Measurements from ENCODE around the gene RPS21.

Gene RPS21

GRCh38 chr20:62357681-62358080, 29.2 kb upstream of the RPS21 start:
- TF ChIP-seq GATA1 (IDR thresholded peaks at IDR 0.05; ENCODE audit: low read depth, low read length) (no peak), POLR2A (IDR thresholded peaks at IDR 0.05; ENCODE audit: low read length) (peak; percentile 10)
- no peak for DNase-seq

- DNase-seq, result peak; percentile 26 to 35
- TF ChIP-seq GATA1 (IDR thresholded peaks at IDR 0.05; ENCODE audit: low read depth, low read length), result no peak
- no peak for TF ChIP-seq POLR2A (IDR thresholded peaks at IDR 0.05; ENCODE audit: low read length)
Measured at GRCh38 chr20:62358171-62359042, 28.5 kb upstream of the RPS21 start.

GRCh38 chr20:62359043-62359490, 27.8 kb upstream of the RPS21 start:
- no peak for DNase-seq
- no peak for TF ChIP-seq POLR2A (IDR thresholded peaks at IDR 0.05; ENCODE audit: low read length)
- no peak for TF ChIP-seq GATA1 (IDR thresholded peaks at IDR 0.05; ENCODE audit: low read depth, low read length)

- no peak for DNase-seq
Measured at GRCh38 chr20:62359491-62360121, 27.3 kb upstream of the RPS21 start.

GRCh38 chr20:62360854-62361798, 25.8 kb upstream of the RPS21 start:
- no peak for TF ChIP-seq GATA1 (IDR thresholded peaks at IDR 0.05; ENCODE audit: low read depth, low read length)
- TF ChIP-seq POLR2A (IDR thresholded peaks at IDR 0.05; ENCODE audit: low read length), result no peak
- DNase-seq, result no peak

More at GRCh38 chr20:62359491-62360121, 27.3 kb upstream of the RPS21 start:
- TF ChIP-seq GATA1 (IDR thresholded peaks at IDR 0.05; ENCODE audit: low read depth, low read length), result no peak
- TF ChIP-seq POLR2A (IDR thresholded peaks at IDR 0.05; ENCODE audit: low read length), result no peak

- no peak for DNase-seq
Measured at GRCh38 chr20:62361799-62362589, 24.9 kb upstream of the RPS21 start.

GRCh38 chr20:62362590-62362940, 24.3 kb upstream of the RPS21 start:
- TF ChIP-seq POLR2A (IDR thresholded peaks at IDR 0.05; ENCODE audit: low read length) (no peak), GATA1 (IDR thresholded peaks at IDR 0.05; ENCODE audit: low read depth, low read length) (no peak)
- DNase-seq, result no peak

More at GRCh38 chr20:62361799-62362589, 24.9 kb upstream of the RPS21 start:
- TF ChIP-seq POLR2A (IDR thresholded peaks at IDR 0.05; ENCODE audit: low read length), result no peak

GRCh38 chr20:62362991-62363919, 23.6 kb upstream of the RPS21 start:
- DNase-seq, result no peak
- TF ChIP-seq GATA1 (IDR thresholded peaks at IDR 0.05; ENCODE audit: low read depth, low read length), result no peak
- TF ChIP-seq POLR2A (IDR thresholded peaks at IDR 0.05; ENCODE audit: low read length), result no peak

- DNase-seq, result no peak
- TF ChIP-seq POLR2A (IDR thresholded peaks at IDR 0.05; ENCODE audit: low read length) (no peak), GATA1 (IDR thresholded peaks at IDR 0.05; ENCODE audit: low read depth, low read length) (no peak)
Measured at GRCh38 chr20:62363920-62364851, 22.7 kb upstream of the RPS21 start.

GRCh38 chr20:62364911-62365736, 21.8 kb upstream of the RPS21 start:
- no peak for TF ChIP-seq GATA1 (IDR thresholded peaks at IDR 0.05; ENCODE audit: low read depth, low read length)
- no peak for TF ChIP-seq POLR2A (IDR thresholded peaks at IDR 0.05; ENCODE audit: low read length)
- no peak for DNase-seq
